GM21737 (cell line): ENCODE data around the gene ACVRL1.

Source experiments
- ATAC-seq: cut with Tn5 transposase; IDR thresholded peaks from one replicate; pipeline ENCODE4 v1.9.1; 2021; ENCODE audit warnings: mild to moderate bottlenecking, moderate library complexity; ENCODE audit not compliant: unreplicated experiment

The ACVRL1 gene

GRCh38 chr12:51914034-51914923 is 7.0 kb downstream of the ACVRL1 start:
- no peak for ATAC-seq

- no peak for ATAC-seq
Observed at GRCh38 chr12:51915003-51915625, 7.8 kb downstream of the ACVRL1 start.

GRCh38 chr12:51915951-51916350 is 8.6 kb downstream of the ACVRL1 start:
- no peak for ATAC-seq

GRCh38 chr12:51917041-51917590 is 9.8 kb downstream of the ACVRL1 start:
- ATAC-seq: no peak

- no peak for ATAC-seq
Observed at GRCh38 chr12:51917746-51918453, 10.6 kb downstream of the ACVRL1 start.

GRCh38 chr12:51920046-51920445 is 12.7 kb downstream of the ACVRL1 start:
- no peak for ATAC-seq

- no peak for ATAC-seq
Observed at GRCh38 chr12:51921017-51921725, 13.9 kb downstream of the ACVRL1 start.

GRCh38 chr12:51922146-51922545 is 14.8 kb downstream of the ACVRL1 start:
- ATAC-seq: no peak

- no peak for ATAC-seq
Observed at GRCh38 chr12:51922762-51923505, 15.6 kb downstream of the ACVRL1 start.

- ATAC-seq: no peak
Observed at GRCh38 chr12:51923506-51924365, 16.4 kb downstream of the ACVRL1 start.

GRCh38 chr12:51924551-51925319 is 17.4 kb downstream of the ACVRL1 start:
- no peak for ATAC-seq

- ATAC-seq: no peak
Observed at GRCh38 chr12:51925346-51926063, 18.2 kb downstream of the ACVRL1 start.

- no peak for ATAC-seq
Observed at GRCh38 chr12:51926064-51926632, 18.8 kb downstream of the ACVRL1 start.

- ATAC-seq: no peak
Observed at GRCh38 chr12:51926718-51927117, 19.4 kb downstream of the ACVRL1 start.

- no peak for ATAC-seq
Observed at GRCh38 chr12:51932218-51933076, 25.1 kb downstream of the ACVRL1 start.

- ATAC-seq: no peak
Observed at GRCh38 chr12:51934080-51934479, 26.8 kb downstream of the ACVRL1 start.
